Erythroblast (primary cell): ENCODE measurements around the gene ADRA2A.

Source experiments
- GATA1 ChIP-seq: IDR thresholded peaks from 2 replicates; pipeline ENCODE4 v1.6.1; 2011; ENCODE audit warnings: low read depth, mild to moderate bottlenecking, control low read depth, low read length, moderate library complexity
- POLR2A ChIP-seq: IDR thresholded peaks from 2 replicates; pipeline ENCODE4 v1.6.1; 2011; ENCODE audit warnings: mild to moderate bottlenecking, low read length

- TF ChIP-seq POLR2A (no peak), GATA1 (no peak)
Measured at GRCh38 chr10:111089293-111089692, 12.5 kb downstream of the ADRA2A start.
